GM19023 (cell line): ENCODE data around the gene BACH1.
"Not testable (repeated sequence)": the region's sequence is repeated elsewhere in the genome, so short reads cannot be mapped to it uniquely, and the experiment has no call there.

ENCODE experiments used
- ATAC-seq: cut with Tn5 transposase; IDR thresholded peaks from one replicate; pipeline ENCODE4 v1.9.1; 2021; ENCODE audit warnings: mild to moderate bottlenecking, moderate library complexity; ENCODE audit not compliant: unreplicated experiment

BACH1 gene

GRCh38 chr21:29343519-29343918 is 44.8 kb downstream of the BACH1 start:
- ATAC-seq = no peak

GRCh38 chr21:29346281-29346680 is 47.6 kb downstream of the BACH1 start:
- ATAC-seq = no peak

DNA sequence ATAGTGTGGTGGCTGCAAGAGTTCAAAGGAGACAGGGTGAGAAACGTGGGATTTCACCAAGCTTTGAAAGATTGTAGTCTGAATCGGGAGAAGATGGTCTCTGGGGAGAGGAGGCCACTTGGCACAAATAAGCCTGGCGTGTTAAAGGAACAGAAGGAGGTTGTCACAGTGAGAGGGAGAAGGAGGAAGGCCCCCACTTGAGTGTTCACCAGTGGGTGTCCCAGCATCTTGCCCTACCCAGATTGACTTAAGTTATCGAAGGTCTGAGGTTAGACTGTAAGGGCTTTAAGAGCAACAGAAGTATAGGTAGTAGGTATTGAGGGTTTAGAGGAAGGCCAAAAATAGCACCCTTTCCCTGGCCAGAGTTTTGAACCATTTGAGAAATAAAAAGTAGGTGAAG is 48.0 kb downstream of the BACH1 start:
- ATAC-seq = no peak

DNA sequence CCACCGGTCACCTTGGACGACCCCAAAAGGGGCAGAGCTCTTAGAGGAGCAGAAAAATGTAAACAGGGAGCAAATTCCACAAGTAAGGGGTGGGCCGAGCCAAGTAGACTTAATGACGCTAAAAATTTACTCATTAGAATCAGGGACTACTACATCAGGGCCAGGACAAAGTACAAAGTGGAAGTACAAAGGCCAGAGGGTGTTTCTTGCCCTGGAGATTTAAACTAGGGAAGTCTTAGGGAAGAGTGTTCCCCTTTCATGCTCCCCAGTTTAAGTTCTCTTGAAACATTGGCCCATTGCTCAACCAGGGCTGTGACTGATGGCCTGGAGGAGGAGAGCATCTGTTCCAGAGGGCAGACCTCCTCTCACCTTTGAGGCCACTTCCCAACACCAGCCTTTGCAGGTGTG is 48.6 kb downstream of the BACH1 start:
- no peak for ATAC-seq

DNA sequence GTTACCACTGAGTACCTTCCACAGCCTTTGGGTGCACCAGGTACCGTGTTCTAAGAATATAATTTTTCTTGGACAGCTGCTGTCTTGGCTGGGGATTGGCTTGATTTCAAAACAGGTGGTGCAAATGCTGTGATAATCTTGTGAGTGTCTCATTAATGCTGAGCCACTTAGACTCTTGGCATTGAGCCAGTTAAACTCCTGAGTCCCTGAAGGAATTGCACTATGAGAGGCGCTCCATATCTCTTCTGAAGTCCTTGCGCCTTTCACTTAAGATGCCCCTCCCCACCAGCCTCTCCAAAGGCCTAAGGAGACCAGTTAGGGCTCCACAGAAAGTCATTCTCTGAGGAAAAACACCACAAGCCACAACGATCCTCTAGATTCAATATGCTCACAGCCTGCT is 51.0 kb downstream of the BACH1 start:
- no peak for ATAC-seq

- no peak for ATAC-seq
Observed at GRCh38 chr21:29350246-29350779, 51.6 kb downstream of the BACH1 start.

GRCh38 chr21:29351691-29352090 is 53.0 kb downstream of the BACH1 start:
- ATAC-seq = no peak

DNA sequence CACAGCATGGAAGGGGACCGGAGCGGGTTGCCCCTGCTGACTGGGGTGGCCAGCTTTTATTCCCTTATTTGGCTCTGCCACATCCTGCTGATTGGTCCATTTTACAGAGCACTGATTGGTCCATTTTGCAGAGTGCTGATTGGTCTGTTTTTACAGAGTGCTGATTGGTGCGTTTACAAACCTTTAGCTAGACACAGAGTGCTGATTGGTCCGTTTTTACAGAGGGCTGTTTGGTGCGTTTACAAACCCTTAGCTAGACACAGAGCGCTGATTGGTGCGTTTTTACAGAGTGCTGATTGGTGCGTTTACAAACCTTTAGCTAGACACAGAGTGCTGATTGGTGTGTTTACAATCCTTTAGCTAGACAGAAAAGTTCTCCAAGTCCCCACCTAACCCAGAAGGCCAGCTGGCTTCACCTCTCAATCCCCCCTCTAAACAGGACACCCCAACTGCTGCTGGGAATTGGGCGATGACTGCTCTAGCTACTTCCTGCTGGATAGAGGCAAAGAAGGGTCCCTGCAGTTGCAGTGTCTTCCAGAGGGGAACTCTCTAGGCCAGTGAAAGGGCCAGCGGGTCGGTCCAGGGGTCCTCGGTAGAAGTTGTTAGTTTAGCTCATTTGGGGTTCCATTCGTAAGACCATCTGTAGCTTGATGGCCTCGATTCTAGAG is 56.5 kb downstream of the BACH1 start:
- ATAC-seq = not testable (repeated sequence)

GRCh38 chr21:29356291-29356690 is 57.6 kb downstream of the BACH1 start:
- not testable (repeated sequence) for ATAC-seq

GRCh38 chr21:29356810-29357209 is 58.1 kb downstream of the BACH1 start:
- ATAC-seq = not testable (repeated sequence)

DNA sequence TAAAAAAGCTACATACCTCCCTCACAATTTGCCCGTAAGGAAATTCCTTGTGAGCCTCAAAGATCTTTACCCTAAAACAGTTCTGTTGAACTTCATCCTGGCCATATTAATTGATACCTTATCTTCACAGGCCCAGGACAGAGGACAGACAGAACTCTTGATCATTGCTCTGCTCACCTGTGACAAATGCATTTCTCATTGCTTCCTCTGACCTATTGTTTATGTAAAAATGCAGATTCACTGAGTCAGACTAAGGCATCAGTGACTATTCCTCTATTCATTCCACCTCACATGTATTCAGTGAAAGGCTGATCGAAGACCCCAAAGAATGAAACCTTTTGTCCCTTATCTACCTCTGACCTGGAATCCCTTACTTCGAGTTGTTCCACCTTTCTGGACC is 61.0 kb downstream of the BACH1 start:
- no peak for ATAC-seq

- ATAC-seq = no peak
Observed at GRCh38 chr21:29360799-29361765, 62.4 kb downstream of the BACH1 start.

DNA sequence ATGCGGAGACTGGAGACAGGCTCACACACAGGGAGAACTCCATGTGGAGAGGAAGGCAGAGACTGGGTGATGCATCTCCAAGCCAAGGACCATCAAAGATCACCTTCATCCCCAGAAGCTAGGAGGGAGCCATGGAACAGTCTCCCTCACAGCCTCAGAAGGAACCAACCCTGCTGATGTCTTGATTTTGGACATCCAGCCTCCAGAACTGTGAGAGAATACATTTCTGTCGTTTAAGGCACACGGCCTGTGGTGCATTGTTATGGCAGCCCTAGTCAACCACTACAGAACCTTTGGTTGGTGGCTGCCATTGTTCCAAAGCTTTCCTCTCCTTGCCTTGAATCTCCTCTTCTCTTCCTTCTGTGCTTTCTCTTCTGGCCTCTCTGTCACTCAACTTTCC is 64.0 kb downstream of the BACH1 start:
- no peak for ATAC-seq

- ATAC-seq = no peak
Observed at GRCh38 chr21:29365661-29366265, 67.0 kb downstream of the BACH1 start.

GRCh38 chr21:29366532-29366931 is 67.8 kb downstream of the BACH1 start:
- no peak for ATAC-seq

GRCh38 chr21:29367335-29367734 is 68.6 kb downstream of the BACH1 start:
- ATAC-seq = no peak

GRCh38 chr21:29368906-29369305 is 70.2 kb downstream of the BACH1 start:
- no peak for ATAC-seq

DNA sequence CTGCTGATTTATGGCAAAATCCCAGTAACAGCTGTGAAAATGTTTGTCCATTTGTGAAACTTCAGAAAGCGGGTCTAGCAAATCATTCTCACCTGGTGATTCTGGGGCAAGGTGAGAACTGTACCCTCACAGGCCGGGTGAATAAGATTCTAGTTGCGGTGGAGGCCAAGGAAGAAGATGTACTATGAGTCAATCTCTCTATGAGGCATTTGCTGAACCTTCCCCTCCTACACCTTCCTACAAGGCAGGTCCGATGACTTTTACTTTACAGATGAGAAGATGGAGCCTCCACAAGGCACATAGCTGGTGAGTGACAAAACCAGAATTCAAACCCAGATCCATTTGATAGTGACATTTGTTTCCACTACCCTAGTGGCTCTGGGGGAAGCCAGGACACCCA is 72.7 kb downstream of the BACH1 start:
- ATAC-seq = no peak

- peak; percentile 84 for ATAC-seq
Observed at GRCh38 chr21:29372063-29372802, 73.5 kb downstream of the BACH1 start.

DNA sequence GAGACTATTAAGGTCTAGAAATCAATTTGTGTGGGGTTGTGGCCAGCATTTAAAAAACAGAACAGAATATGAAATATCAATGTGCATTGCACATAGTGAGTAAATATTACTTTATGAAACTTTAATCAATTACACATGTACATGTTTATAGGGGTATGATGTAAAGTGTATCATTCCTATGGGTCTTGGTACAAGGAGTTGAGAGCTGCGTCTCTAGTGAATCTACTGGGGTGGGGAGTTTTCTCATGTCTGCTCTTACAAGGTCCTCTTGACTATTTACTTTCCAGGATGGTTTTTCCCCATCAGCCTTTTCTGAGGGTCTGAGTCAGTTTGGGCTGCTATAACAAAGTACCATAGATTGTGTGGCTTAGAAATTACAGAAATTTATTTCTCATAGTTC is 75.8 kb downstream of the BACH1 start:
- ATAC-seq = no peak

DNA sequence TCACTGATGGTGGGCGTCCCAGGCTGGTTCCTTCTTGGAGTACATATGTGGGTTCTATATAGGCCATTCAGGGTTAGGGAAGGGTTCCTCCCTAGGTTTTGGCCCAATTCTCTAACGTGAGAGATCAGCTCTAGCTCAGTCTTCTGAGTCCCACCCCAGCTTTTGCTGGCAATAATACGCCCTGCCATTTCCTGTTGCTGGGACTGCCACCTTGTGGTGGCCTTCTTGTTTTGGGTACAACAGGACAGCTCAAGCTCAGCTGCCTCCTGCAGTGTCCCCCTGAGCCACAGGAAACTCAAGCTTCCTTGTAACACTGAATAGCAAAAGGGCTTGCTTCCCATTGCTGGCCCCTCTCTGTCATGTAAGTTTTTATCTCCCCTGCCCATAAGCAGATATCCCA is 77.8 kb downstream of the BACH1 start:
- ATAC-seq = no peak
